Right kidney (tissue), 1 donor: ENCODE data around the gene TPD52L2.
"Not testable (repeated sequence)": the region's sequence is repeated elsewhere in the genome, so short reads cannot be mapped to it uniquely, and the experiment has no call there.

ENCODE experiments used
- DNase-seq: peaks from one replicate; pipeline ENCODE4 v3.0.0-alpha.2; 2016

Gene TPD52L2

DNA sequence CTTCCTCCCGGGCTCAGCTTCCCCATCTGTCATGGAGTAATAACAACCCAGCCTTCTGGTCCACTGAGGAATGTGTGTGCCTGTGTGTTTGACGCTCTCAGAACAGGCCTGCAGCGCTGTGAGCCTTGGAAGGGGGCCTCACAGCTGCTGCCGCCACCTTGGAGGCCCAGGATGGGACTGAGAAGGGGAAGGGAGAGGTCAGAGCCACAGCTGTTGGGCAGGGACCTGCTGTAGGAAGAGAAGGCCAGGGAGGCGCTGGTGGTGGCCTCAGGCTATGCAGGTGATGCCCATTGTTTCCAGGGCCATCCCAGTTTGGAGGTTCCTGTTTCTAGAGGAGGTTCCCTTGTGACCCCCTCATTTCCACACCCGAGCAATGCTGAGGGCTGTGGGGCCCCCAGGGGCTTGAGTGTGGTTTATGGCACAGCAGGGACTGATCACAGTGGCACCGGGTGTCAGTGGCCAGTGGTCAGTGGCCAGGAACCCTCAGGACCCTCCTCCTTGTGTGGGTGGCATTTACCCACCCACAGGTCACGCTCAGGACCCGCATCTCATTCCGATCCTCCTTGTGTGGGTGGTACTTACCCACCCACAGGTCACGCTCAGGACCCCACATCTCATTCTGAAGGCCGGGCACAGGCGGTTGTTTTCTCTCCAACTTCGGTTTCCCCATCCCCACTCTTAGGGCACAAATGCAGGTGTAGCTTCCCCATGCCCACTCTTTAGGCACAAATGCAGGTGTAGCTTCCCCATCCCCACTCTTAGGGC, 14.0 kb downstream of the TPD52L2 start:
- no peak for DNase-seq

DNA sequence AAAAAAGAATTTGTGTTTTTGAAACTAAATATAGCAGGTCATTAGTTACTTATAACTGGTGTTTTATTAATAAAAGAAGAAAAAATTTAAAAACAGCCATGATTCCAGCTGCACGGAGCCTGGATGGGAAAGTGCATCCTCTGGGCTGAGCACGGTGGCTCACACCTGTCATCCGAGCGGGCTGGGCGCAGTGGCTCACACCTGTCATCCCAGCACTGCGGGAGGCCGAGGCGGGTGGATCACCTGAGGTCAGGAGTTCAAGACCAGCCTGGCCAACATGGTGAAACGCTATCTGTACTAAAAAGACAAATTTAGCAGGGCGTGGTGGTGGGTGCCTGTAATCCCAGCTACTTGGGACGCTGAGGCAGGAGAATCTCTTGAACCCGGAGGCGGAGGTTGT, 15.8 kb downstream of the TPD52L2 start:
- DNase-seq = not testable (repeated sequence)

DNA sequence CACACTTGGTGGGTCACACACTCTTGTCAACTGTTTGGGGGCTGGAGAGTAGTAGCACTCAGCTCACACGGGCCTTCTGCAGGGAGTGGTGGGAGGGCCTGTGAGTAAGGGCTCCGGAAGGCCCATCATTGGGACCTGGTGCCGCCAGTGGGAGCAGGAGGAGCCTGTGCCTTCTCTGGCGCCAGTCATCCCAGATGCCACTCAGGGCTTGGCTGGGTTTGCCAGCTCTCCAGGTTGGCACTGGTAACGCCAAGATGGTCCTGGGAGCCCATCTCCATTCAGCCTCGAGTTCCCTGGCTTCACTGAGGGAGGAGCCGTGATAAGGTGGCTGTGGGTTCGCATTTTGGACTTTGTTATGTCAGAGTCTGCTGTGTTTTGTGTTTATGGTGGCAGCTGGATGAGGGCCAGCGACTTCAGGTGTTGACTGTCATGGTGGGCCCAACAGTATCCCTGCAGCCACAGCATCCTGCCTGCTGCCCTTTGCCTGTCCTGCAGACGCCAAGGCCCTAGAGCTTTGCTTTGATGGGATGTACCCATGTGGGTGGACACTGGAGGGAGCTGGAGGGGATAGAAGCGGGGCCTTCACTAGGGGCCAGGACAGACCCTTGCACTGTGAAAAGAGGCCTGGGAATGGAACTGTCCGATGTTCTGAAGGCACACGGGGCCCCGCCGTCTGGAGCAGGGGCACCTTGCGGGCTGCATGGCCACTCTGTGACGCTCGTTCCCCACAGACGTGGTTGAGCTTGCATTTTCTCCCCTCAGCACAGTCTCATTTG, 16.6 kb downstream of the TPD52L2 start:
- DNase-seq = no peak

GRCh38 chr20:63882257-63883200, 17.5 kb downstream of the TPD52L2 start:
- DNase-seq = no peak

- no peak for DNase-seq
These were observed 18.1 kb downstream of the TPD52L2 start for GRCh38 chr20:63883201-63883593.

DNA sequence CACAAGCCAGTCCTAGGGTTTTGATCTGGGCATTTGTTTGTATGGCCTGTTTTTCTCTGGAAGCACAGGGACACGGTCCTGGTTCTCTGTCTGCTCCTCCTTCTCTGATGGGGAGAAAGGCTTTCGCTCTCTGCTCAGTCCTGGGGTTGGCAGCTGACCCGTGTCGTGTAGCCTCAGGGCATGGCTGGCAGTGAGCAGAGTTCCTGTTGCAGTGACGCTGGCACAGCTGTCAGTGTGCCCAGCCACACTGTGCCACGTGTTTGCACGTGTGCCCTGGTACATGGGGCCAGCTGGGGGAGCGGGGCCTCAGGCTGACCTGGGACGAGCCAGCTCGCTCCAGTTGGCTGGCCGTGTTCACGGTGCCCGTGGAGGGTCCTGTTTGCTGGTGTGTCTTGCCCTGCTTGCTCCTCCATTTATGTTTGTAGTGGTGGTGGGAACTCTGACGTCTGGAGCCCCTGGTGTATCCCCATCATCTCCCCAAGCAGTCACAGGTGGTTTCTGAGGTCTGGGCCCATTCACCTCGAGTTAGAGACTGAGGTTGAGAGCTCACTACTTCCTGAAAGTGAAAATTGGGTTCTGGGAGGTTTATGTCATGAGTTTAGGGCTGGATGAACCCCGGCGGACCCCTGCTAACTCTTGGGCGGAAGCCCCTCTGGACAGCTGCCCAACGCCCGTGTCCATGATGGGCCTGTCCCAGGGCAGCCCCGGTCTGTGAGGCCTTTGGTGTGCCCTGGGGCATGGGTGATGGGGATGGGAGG, 19.6 kb downstream of the TPD52L2 start:
- DNase-seq = no peak

- DNase-seq = no peak
These were observed 20.4 kb downstream of the TPD52L2 start for GRCh38 chr20:63885264-63886053.

GRCh38 chr20:63886054-63886419, 21.0 kb downstream of the TPD52L2 start:
- no peak for DNase-seq

DNA sequence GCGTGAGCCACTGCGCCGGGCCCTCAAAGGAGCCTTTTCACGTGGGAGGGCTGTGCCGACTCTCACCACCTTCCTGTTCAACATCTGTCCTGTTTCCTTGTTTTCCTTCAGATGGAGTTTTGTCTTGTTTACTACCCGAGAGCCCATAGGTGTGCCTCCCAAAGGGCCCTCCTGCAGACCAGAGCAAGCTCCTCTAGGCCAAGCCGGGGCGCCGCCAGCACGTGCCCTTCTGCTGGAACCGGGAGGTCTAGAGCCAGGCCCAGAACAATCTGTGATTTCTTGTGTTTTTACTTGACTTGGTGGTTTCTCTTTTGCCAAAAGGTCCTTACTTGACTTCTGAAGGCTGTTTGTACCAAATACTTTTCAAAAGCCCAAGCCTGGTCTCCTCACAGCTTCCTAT, 21.9 kb downstream of the TPD52L2 start:
- no peak for DNase-seq

DNA sequence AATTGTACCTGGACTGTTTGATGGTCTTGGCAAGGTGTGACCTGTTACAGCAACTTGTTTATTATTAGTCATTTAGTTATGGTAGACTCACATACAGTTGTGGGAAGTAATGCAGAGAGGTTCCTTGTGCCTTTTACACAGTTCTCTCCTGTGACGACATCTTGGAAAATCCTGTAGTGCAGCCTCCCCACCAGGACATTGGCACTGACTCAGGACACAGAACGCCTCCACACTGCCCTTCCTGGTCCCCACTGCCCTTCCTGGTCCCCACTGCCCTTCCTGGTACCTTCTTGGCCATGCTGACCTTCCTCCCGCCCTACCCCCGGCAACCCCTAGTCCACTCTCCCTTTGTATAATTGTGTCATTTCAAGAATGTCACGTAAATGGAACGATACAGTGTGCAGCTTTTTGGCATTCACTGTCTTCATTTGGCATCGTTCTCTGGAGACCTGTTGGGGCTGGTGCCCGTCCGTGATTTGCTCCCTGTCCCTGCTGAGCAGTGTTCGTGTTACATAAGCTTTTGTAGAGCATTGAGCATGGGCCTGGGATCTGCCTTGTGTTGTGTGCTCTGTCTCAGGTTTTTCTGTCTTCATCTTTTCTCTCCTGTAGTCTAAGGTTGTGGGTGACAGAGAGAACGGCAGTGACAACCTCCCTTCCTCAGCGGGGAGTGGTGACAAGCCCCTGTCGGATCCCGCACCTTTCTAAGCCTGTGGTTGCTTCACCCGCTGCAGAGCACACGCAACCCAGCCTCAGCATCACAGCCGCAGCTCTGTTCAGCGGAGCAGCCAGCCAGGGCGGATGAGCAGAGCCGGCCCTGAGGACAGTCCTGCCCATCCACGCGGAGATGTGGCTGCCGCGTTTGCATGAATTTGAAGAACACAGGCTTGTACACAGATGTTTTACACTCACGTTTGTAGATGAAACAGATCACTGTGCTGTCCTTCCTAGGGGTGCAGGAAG, 24.5 kb downstream of the TPD52L2 start:
- DNase-seq = no peak

GRCh38 chr20:63890201-63890576, 25.1 kb downstream of the TPD52L2 start:
- DNase-seq = no peak

- no peak for DNase-seq
These were observed 25.5 kb downstream of the TPD52L2 start for GRCh38 chr20:63890616-63891015.

GRCh38 chr20:63891061-63892002, 26.3 kb downstream of the TPD52L2 start:
- no peak for DNase-seq

GRCh38 chr20:63892402-63892801, 27.3 kb downstream of the TPD52L2 start:
- DNase-seq = no peak

DNA sequence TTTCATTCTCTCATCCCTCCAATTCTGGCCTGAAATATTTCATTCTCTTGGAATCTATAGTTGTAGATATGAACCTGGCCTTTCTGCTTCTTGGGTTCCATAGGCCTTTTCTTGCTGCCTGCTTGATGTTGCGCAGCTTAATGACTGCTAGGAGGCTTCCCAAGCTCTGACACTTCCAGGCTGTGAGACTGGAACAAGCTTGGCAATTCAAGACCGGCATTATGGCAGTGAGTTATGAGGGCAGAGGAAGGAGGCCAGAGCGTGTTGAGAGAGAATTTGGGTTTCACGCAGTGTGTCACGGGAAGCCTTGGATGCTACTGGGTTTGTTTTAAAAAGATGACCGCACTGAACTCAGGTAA, 28.9 kb downstream of the TPD52L2 start:
- DNase-seq = peak; percentile 13

DNA sequence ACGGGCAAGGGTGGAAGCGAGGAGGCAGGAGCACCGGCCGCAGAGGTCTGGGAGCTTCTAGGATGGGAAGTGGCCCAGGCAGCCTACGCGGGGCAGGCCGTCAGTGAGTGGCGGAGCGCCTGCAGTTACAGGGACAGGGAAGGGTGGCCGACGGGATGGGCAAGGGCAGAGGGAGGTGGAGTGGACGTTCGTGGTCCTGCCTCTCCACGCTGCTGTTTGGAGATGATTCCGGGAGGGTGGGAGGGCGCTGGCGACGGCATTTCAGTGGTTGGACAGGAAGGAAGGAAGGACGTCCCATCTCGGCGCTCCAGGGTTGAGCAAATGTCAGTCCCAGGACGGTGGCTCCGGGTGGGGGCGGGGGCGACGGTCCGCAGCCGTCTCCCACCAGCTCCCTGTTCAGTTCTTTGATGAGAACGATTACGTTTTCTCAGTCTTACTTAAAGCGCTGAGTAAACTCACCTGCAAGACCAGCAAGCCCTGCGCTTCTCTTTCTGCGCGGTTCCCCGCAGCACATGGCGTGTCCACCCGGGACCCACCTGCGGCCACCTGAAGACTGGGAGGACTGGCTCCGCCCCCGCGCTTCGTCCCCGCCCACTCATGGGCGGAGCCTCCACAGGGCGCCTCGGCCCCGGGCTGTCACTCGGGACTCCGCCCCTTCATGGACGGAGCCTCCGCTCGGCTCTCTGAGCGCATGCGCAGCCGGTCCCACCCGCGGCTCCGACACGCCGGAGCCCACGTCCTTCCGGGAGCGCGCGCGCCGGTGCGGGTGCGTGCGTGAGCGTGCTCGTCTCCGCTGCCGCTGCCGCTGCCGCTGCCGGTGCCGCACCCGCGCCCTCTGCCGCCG, 29.5 kb downstream of the TPD52L2 start, which contains the start of gene DNAJC5:
Gene DNAJC5, plus strand, starts transcription at position 769 of the 844 bp plus-strand sequence. CDS start 33,220 bp downstream, outside the sequence.
- DNase-seq = peak; percentile 94

GRCh38 chr20:63895202-63895951, 30.3 kb downstream of the TPD52L2 start:
- no peak for DNase-seq
